Endothelial cell of umbilical vein (primary cell): ENCODE results near the gene RABL3. TPM values are rescaled to one million over a fixed set of nuclear protein-coding genes. Genes with fewer than 3 reads are reported as not detected.

ENCODE experiments used
- BruUV-seq: library from RNA; stranded (reverse); fragments of 400-500 nt; replicated peaks from 2 replicates; lab custom pipeline; 2021; lab: Mats Ljungman, UMichigan
- CTCF ChIA-PET: fragments of 300-600, 350-600 bp; sonication (Branson Sonifier 250); formaldehyde crosslinking; loops from one replicate; lab custom pipeline; 2021; ENCODE audit warnings: antibody characterized with exemption, inconsistent platforms; lab: Charles Lee
- POLR2A ChIA-PET: fragments of 300-600, 350-600 bp; sonication (Branson Sonifier 250); formaldehyde crosslinking; loops from one replicate; lab custom pipeline; 2021; ENCODE audit warnings: antibody characterized with exemption, inconsistent platforms; lab: Charles Lee
- DNase-seq: peaks from one replicate; pipeline ENCODE4 v3.0.0-alpha.2; 2011; ENCODE audit warnings: low read depth, low spot score
- FAIRE-seq: peaks from 2 replicates; lab custom pipeline; 2011; peaks lifted over from hg19 to GRCh38; lab: Jason Lieb, UNC
- H2AFZ ChIP-seq: 2 replicates; pipeline ENCODE4 v1.6.0; 2012; ENCODE audit warnings: low read depth, low read length, control low read depth, inconsistent platforms
- H3K27ac ChIP-seq: 2 replicates; pipeline ENCODE4 v1.5.1; 2011; ENCODE audit warnings: low read depth, mild to moderate bottlenecking, control low read depth, low read length, moderate library complexity; ENCODE audit not compliant: insufficient read depth
- H3K27me3 ChIP-seq, 2 experiments: 2 replicates each; pipeline versions ENCODE4 v1.6.0 to v1.6.1; 2011; ENCODE audit warnings: low read length in 2 of 2, mixed read lengths in 1 of 2; ENCODE audit not compliant: control insufficient read depth in 2 of 2, insufficient read depth in 2 of 2
- H3K36me3 ChIP-seq, 2 experiments: 2 replicates in 1 of 2; 3 replicates in 1 of 2; pipeline ENCODE4 v1.5.1; 2011; ENCODE audit warnings: low read length in 2 of 2, mild to moderate bottlenecking in 1 of 2, moderate library complexity in 1 of 2; ENCODE audit not compliant: control insufficient read depth in 2 of 2, insufficient read depth in 2 of 2; ENCODE audit errors: extremely low read depth in 1 of 2
- H3K4me1 ChIP-seq: 3 replicates; pipeline ENCODE4 v1.5.1; 2011; ENCODE audit warnings: mild to moderate bottlenecking, low read length; ENCODE audit not compliant: control insufficient read depth, insufficient read depth; ENCODE audit errors: extremely low read depth
- H3K4me2 ChIP-seq: 2 replicates; pipeline ENCODE4 v1.6.1; 2011; ENCODE audit warnings: low read length, control low read depth, mixed read lengths; ENCODE audit not compliant: insufficient read depth
- H3K4me3 ChIP-seq, 3 experiments: fragments of 200-600 bp in 1 of 3; sonication (generic), shearing (Covaris generic) in 1 of 3; replicated peaks in 1 of 3; 2 replicates each; pipeline ENCODE4 v1.5.1; 2011 to 2016; ENCODE audit warnings: control low read depth in 3 of 3, low read length in 3 of 3, mild to moderate bottlenecking in 2 of 3, inconsistent platforms in 1 of 3, low read depth in 1 of 3, moderate library complexity in 1 of 3; ENCODE audit not compliant: insufficient read depth in 1 of 3
- H3K79me2 ChIP-seq: 2 replicates; pipeline ENCODE4 v1.6.0; 2012; ENCODE audit warnings: low read length, inconsistent platforms; ENCODE audit not compliant: control insufficient read depth, insufficient read depth
- H3K9ac ChIP-seq: replicated peaks from 2 replicates; pipeline ENCODE3; 2011; ENCODE audit warnings: low read length, control low read depth; ENCODE audit not compliant: insufficient read depth; ENCODE audit errors: extremely low read depth
- H3K9me1 ChIP-seq: replicated peaks from 3 replicates; pipeline ENCODE4 v1.6.0; 2011; ENCODE audit warnings: mild to moderate bottlenecking, low read length; ENCODE audit not compliant: control insufficient read depth, insufficient read depth; ENCODE audit errors: extremely low read depth
- H3K9me3 ChIP-seq: replicated peaks from 2 replicates; pipeline ENCODE4 v1.5.1; 2012; ENCODE audit warnings: low read length, inconsistent platforms; ENCODE audit not compliant: control insufficient read depth, insufficient read depth
- H4K20me1 ChIP-seq: replicated peaks from 2 replicates; pipeline ENCODE3; 2011; ENCODE audit warnings: mild to moderate bottlenecking, low read length; ENCODE audit not compliant: control insufficient read depth, insufficient read depth; ENCODE audit errors: extremely low read depth
- CTCF ChIP-seq, 2 donors: IDR thresholded peaks; 1 replicate in 1 of 2; 2 replicates in 1 of 2; pipeline ENCODE4 v1.5.1; 2011; ENCODE audit warnings: low read length in 2 of 2, mild to moderate bottlenecking in 2 of 2, moderate library complexity in 2 of 2, control low read depth in 1 of 2, inconsistent platforms in 1 of 2, low read depth in 1 of 2; ENCODE audit not compliant: insufficient read depth in 1 of 2; ENCODE audit errors: extremely low read depth in 1 of 2
- EZH2 ChIP-seq: IDR thresholded peaks from 2 replicates; pipeline ENCODE4 v1.6.1; 2012; ENCODE audit warnings: borderline replicate concordance, low read depth, mild to moderate bottlenecking, moderate library complexity, low read length, inconsistent platforms; ENCODE audit not compliant: severe bottlenecking
- FOS ChIP-seq: IDR thresholded peaks from 2 replicates; pipeline ENCODE4 v1.6.1; 2011; ENCODE audit warnings: mild to moderate bottlenecking, low read length, moderate library complexity, borderline replicate concordance; ENCODE audit not compliant: insufficient read depth
- GATA2 ChIP-seq: IDR thresholded peaks from 2 replicates; pipeline ENCODE4 v1.7.0; 2011; ENCODE audit warnings: low read depth, mild to moderate bottlenecking, moderate library complexity, mixed read lengths, low read length; ENCODE audit not compliant: insufficient read length, insufficient read depth
- JUN ChIP-seq: IDR thresholded peaks from 2 replicates; pipeline ENCODE4 v1.6.1; 2011; ENCODE audit warnings: borderline replicate concordance, low read depth; ENCODE audit not compliant: insufficient read length, insufficient read depth
- MYC ChIP-seq: IDR thresholded peaks from one replicate; pipeline ENCODE4 v1.6.1; 2011; ENCODE audit warnings: mild to moderate bottlenecking, low read depth, low read length
- POLR2A ChIP-seq: IDR thresholded peaks from 2 replicates; pipeline ENCODE4 v1.6.1; 2012; ENCODE audit warnings: low read depth, mild to moderate bottlenecking, control low read depth, low read length
- POLR2AphosphoS5 ChIP-seq: IDR thresholded peaks from 2 replicates; pipeline ENCODE4 v1.6.1; 2012; ENCODE audit warnings: low read depth, mild to moderate bottlenecking, control low read depth, low read length, moderate library complexity; ENCODE audit not compliant: insufficient read depth
- dilution Hi-C: fragments of 300-500 bp; cut with MboI; formaldehyde crosslinking; loops from one replicate; pipeline ENCODE4 v1.15.0; 2019; ENCODE audit warnings: low sequenced_read_pairs; ENCODE audit not compliant: extremely low pct_ligation_motif_present
- intact Hi-C: fragments of 100-400 bp; cut with micrococcal nuclease; formaldehyde crosslinking; loops from one replicate; pipeline ENCODE4 v1.10.0; 2022
- polyA plus RNA-seq, 4 experiments: library from polyadenylated mRNA; depleted of rRNA in 3 of 4; stranded (reverse) in 3 of 4; unstranded in 1 of 4; fragments of >200 nt; gene quantifications; 2 replicates each; pipeline versions ENCODE4 v1.2.1 to v1.2.3, GENCODE V29; 2011 to 2012; ENCODE audit warnings: missing spikeins in 1 of 4
- total RNA-seq: library from RNA; stranded (reverse); gene quantifications from 2 replicates; pipeline ENCODE4 v1.2.3, GENCODE V29; 2021

RABL3 gene
- total and polyA plus RNA-seq, 2 donors (not counting 3 experiments of a cell fraction or from before 2014, with no cell fraction given): 4.3 to 24.9 TPM

GRCh38 chr3:120778776-120779175 lies 36.5 kb upstream of the RABL3 start:
- Histone ChIP-seq H3K9me3 (no peaks in the 10 kb centered on the region), H3K79me2 (peaks cover 9% of the 10 kb centered on the region), H3K9me1 (no peaks in the 10 kb centered on the region), H3K9ac (no peak overlapping the region), H3K4me3 (no peak overlapping the region), H3K4me2 (no peak overlapping the region), H3K27ac (no peak overlapping the region), H3K36me3 (peaks cover 5 to 7% of the 10 kb centered on the region in 2 experiments), H3K27me3 (no peaks in the 10 kb centered on the region), H4K20me1 (no peaks in the 10 kb centered on the region), H2AFZ (no peak overlapping the region), H3K4me1 (peaks cover 26% of the 10 kb centered on the region)
- DNase-seq: no peak
- dilution Hi-C loops: no loop called here
- intact Hi-C loops: no loop called here
- TF ChIP-seq POLR2A (no peak), JUN (no peak), GATA2 (no peak), MYC (no peak), FOS (no peak), POLR2AphosphoS5 (no peak), CTCF (IDR thresholded peaks at IDR 0.05; ENCODE audit: extremely low read depth in 1 of 2, insufficient read depth in 1 of 2, low read depth in 1 of 2, low read length in 2 of 2) (no peak), EZH2 (no peak)
- no peak for FAIRE-seq
- ChIA-PET CTCF (interaction anchor here (1.3 to 3.3 kb wide), 2 partner anchors 16 to 218 kb away, joined by 3 to 23 read pairs; no protein-coding TSS in a partner anchor), POLR2A (no interaction called here)
- no TSS peak for BruUV-seq
